WTC11 (cell line): Measurements from ENCODE around the gene AKAP1. TPM values are rescaled to one million over a fixed set of nuclear protein-coding genes. Genes with fewer than 3 reads are reported as not detected.

Experiments used
- ATAC-seq: fragments of 200-7000 bp; cut with Tn5 transposase; 2 replicates; pipeline ENCODE4 v1.10.0; 2021; ENCODE audit warnings: mild to moderate bottlenecking, moderate library complexity
- CTCF ChIA-PET: fragments of 300-600 bp; sonication (Branson Sonifier 250); formaldehyde crosslinking; loops from one replicate; lab custom pipeline; 2021; ENCODE audit warnings: antibody characterized with exemption; lab: Charles Lee
- POLR2A ChIA-PET: fragments of 350-600 bp; sonication (Branson Sonifier 250); formaldehyde crosslinking; loops from one replicate; lab custom pipeline; 2021; ENCODE audit warnings: antibody characterized with exemption; lab: Charles Lee
- DNase-seq: peaks from one replicate; pipeline ENCODE4 v3.0.0; 2021; ENCODE audit warnings: low spot score
- H3K27ac Mint-ChIP-seq: 2 replicates; pipeline ENCODE4 v1.8.0; 2021; ENCODE audit warnings: mixed read lengths
- H3K27me3 Mint-ChIP-seq: 2 replicates; pipeline ENCODE4 v1.8.0; 2021; ENCODE audit warnings: low read depth, mild to moderate bottlenecking, moderate library complexity, mixed read lengths
- H3K36me3 Mint-ChIP-seq: 2 replicates; pipeline ENCODE4 v1.8.0; 2021; ENCODE audit warnings: mixed read lengths
- H3K4me1 Mint-ChIP-seq: 2 replicates; pipeline ENCODE4 v1.8.0; 2022; ENCODE audit warnings: mixed read lengths
- H3K4me3 Mint-ChIP-seq: 2 replicates; pipeline ENCODE4 v1.8.0; 2021; ENCODE audit warnings: mild to moderate bottlenecking, moderate library complexity, mixed read lengths
- H3K9me3 Mint-ChIP-seq: 2 replicates; pipeline ENCODE4 v1.8.0; 2021; ENCODE audit warnings: mixed read lengths
- ARID4B ChIP-seq: sonication (generic); formaldehyde crosslinking; IDR thresholded peaks from 2 replicates; pipeline ENCODE4 v1.8.0; 2023; ENCODE audit warnings: missing genetic modification reagents, mild to moderate bottlenecking, borderline replicate concordance
- ATF2 ChIP-seq: sonication (generic); formaldehyde crosslinking; IDR thresholded peaks from 2 replicates; pipeline ENCODE4 v1.8.1; 2022; ENCODE audit warnings: low read depth, missing genetic modification reagents, borderline replicate concordance
- ATF6 ChIP-seq: sonication (generic); formaldehyde crosslinking; IDR thresholded peaks from 2 replicates; pipeline ENCODE4 v1.8.1; 2023; ENCODE audit warnings: mild to moderate bottlenecking, missing genetic modification reagents
- CBFB ChIP-seq: sonication (generic); formaldehyde crosslinking; IDR thresholded peaks from 2 replicates; pipeline ENCODE4 v1.8.1; 2022; ENCODE audit warnings: mild to moderate bottlenecking, low read depth, missing genetic modification reagents
- E2F5 ChIP-seq: sonication (generic); formaldehyde crosslinking; IDR thresholded peaks from 2 replicates; pipeline ENCODE4 v1.8.1; 2022; ENCODE audit warnings: mild to moderate bottlenecking, moderate library complexity, missing genetic modification reagents
- ESRRA ChIP-seq: sonication (generic); formaldehyde crosslinking; IDR thresholded peaks from 2 replicates; pipeline ENCODE4 v1.8.1; 2022; ENCODE audit warnings: mild to moderate bottlenecking, missing genetic modification reagents, borderline replicate concordance
- FOXP1 ChIP-seq: sonication (generic); formaldehyde crosslinking; IDR thresholded peaks from 2 replicates; pipeline ENCODE4 v1.8.0; 2022; ENCODE audit warnings: missing genetic modification reagents, mild to moderate bottlenecking, moderate library complexity, borderline replicate concordance
- NR2C2 ChIP-seq: sonication (generic); formaldehyde crosslinking; IDR thresholded peaks from 2 replicates; pipeline ENCODE4 v1.8.0; 2022; ENCODE audit warnings: mild to moderate bottlenecking, missing genetic modification reagents
- OVOL2 ChIP-seq: fragments of 250-450 bp; sonication (Bioruptor Pico); IDR thresholded peaks from 2 replicates; pipeline ENCODE4 v1.9.0; 2021; ENCODE audit warnings: mild to moderate bottlenecking, borderline replicate concordance
- TCF7 ChIP-seq: sonication (generic); formaldehyde crosslinking; IDR thresholded peaks from 2 replicates; pipeline ENCODE4 v1.8.0; 2022; ENCODE audit warnings: mild to moderate bottlenecking, low read depth, missing genetic modification reagents, moderate library complexity
- TP53 ChIP-seq: sonication (generic); formaldehyde crosslinking; IDR thresholded peaks from 2 replicates; pipeline ENCODE4 v1.8.1; 2023; ENCODE audit warnings: mild to moderate bottlenecking, missing genetic modification reagents
- USF1 ChIP-seq: sonication (generic); formaldehyde crosslinking; IDR thresholded peaks from 2 replicates; pipeline ENCODE4 v1.8.0; 2022; ENCODE audit warnings: mild to moderate bottlenecking, missing genetic modification reagents
- USF2 ChIP-seq: sonication (generic); formaldehyde crosslinking; IDR thresholded peaks from 2 replicates; pipeline ENCODE4 v1.8.1; 2023; ENCODE audit warnings: mild to moderate bottlenecking, missing genetic modification reagents, moderate library complexity
- ZMAT4 ChIP-seq: fragments of 250-450 bp; sonication (Bioruptor Pico); IDR thresholded peaks from 2 replicates; pipeline ENCODE4 v1.9.0; 2021; ENCODE audit warnings: mild to moderate bottlenecking
- ZNF219 ChIP-seq: sonication (generic); formaldehyde crosslinking; IDR thresholded peaks from 2 replicates; pipeline ENCODE4 v1.8.0; 2023; ENCODE audit warnings: missing genetic modification reagents, mild to moderate bottlenecking, borderline replicate concordance
- total RNA-seq: library from RNA; stranded (reverse); gene quantifications from 3 replicates; pipeline ENCODE4 v1.2.3, GENCODE V29; 2021
- TF ChIP-seq, protein P1 (sequence below): sonication (generic); formaldehyde crosslinking; IDR thresholded peaks from 2 replicates; pipeline ENCODE4 v1.8.0; 2022; ENCODE audit warnings: missing genetic modification reagents

AKAP1 gene
- total RNA-seq, 1 experiment from 2014 or later, result 74.5 TPM

DNA sequence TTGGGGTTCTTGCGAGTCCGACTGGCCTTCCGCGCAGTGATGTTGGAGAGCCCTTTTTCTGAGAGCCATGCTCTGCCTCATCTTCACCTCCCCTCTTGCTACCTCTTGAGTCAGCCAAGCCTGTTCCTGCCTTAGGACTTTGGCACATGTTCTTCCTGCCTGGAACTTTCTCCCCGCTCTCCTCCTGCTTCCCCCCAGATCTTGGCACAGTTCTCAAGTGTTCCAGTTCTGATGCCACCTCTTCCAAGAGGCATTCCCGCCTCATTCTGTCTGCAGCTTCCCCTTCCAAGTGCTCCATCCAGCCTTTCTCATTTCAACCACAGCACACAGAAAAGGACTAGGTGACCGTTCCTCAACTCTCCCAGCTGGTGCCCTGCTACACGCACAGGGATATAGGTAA, 7.7 kb downstream of the AKAP1 start:
- DNase-seq (no peak), ATAC-seq (no peak)
- Mint-ChIP-seq H3K27me3 (no peaks in the 10 kb centered on the region), H3K9me3 (no peaks in the 10 kb centered on the region), H3K27ac (peak overlapping the region; percentile 23), H3K4me3 (peak overlapping the region; percentile 2; the same call in 1 of the 2 replicates), H3K36me3 (no peaks in the 10 kb centered on the region), H3K4me1 (peaks cover 90% of the 10 kb centered on the region)
- TF ChIP-seq USF1 (CRISPR knock-in tag) (no peak), ARID4B (CRISPR knock-in tag) (no peak), USF2 (CRISPR knock-in tag) (no peak)
- ChIA-PET POLR2A (no interaction called here), CTCF (interaction anchor here (1.1 to 3.3 kb wide), 2 partner anchors 13 to 83 kb away, joined by 4 to 14 read pairs; no protein-coding TSS in a partner anchor)

DNA sequence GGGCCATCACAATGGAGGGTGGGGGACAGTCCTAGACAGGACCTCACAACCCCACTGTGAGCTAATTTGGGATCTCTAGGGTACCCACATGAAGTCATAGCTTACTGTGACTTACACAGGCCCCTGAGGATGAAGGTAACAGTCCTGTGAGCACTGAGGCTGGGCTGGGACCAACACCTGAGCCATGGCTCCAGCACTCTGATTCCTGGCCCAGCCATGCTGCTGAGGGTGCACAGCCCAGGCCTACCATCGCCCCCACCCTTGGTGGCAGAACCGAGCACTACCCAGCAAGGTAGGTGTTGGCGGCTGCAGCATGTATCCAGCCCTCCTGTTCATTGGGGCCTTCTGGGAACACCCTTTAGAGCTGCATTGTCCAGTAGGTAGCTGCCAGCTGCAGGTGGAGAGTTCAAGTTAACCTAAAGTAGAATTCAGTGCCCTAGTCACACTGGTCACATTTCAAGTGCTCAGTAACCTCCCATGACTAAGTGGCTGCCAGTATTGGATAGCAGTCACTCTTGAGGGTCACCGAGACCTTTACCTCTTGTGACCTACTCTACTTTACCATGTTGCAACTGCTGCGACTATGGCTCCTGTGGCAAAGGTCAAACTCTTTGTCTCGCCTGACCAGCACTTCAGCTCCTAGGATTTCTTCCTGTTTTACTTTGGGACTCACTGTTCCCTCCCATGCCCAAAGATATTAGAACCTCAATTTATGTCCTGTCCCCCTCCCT, 11.6 kb downstream of the AKAP1 start:
- ChIA-PET POLR2A (interaction anchor here (0.5 kb wide), 1 partner anchor 342 kb away, joined by 3 read pairs; no protein-coding TSS in a partner anchor), CTCF (interaction anchor here (0.8 to 4.7 kb wide), 6 partner anchors 8 to 97 kb away, joined by 3 to 29 read pairs (median 4); partner anchors contain the start of gene AKAP1)
- Mint-ChIP-seq H3K9me3 (no peaks in the 10 kb centered on the region), H3K36me3 (no peaks in the 10 kb centered on the region), H3K27me3 (no peaks in the 10 kb centered on the region), H3K27ac (no peak overlapping the region; the same call in 1 of the 2 replicates), H3K4me1 (peaks cover 86% of the 10 kb centered on the region), H3K4me3 (no peak overlapping the region)
- ATAC-seq, result no peak
- no peak for DNase-seq
- TF ChIP-seq NR2C2 (CRISPR knock-in tag) (no peak), ESRRA (CRISPR knock-in tag) (no peak), ATF2 (CRISPR knock-in tag) (no peak), FOXP1 (CRISPR knock-in tag) (no peak), CBFB (CRISPR knock-in tag) (no peak), E2F5 (CRISPR knock-in tag) (no peak), OVOL2 (CRISPR knock-in tag) (no peak), ZNF219 (no peak), ATF6 (CRISPR knock-in tag) (no peak), TCF7 (CRISPR knock-in tag) (no peak), TP53 (CRISPR knock-in tag) (no peak), ZMAT4 (CRISPR knock-in tag) (no peak)
- TF ChIP-seq, protein P1, sequence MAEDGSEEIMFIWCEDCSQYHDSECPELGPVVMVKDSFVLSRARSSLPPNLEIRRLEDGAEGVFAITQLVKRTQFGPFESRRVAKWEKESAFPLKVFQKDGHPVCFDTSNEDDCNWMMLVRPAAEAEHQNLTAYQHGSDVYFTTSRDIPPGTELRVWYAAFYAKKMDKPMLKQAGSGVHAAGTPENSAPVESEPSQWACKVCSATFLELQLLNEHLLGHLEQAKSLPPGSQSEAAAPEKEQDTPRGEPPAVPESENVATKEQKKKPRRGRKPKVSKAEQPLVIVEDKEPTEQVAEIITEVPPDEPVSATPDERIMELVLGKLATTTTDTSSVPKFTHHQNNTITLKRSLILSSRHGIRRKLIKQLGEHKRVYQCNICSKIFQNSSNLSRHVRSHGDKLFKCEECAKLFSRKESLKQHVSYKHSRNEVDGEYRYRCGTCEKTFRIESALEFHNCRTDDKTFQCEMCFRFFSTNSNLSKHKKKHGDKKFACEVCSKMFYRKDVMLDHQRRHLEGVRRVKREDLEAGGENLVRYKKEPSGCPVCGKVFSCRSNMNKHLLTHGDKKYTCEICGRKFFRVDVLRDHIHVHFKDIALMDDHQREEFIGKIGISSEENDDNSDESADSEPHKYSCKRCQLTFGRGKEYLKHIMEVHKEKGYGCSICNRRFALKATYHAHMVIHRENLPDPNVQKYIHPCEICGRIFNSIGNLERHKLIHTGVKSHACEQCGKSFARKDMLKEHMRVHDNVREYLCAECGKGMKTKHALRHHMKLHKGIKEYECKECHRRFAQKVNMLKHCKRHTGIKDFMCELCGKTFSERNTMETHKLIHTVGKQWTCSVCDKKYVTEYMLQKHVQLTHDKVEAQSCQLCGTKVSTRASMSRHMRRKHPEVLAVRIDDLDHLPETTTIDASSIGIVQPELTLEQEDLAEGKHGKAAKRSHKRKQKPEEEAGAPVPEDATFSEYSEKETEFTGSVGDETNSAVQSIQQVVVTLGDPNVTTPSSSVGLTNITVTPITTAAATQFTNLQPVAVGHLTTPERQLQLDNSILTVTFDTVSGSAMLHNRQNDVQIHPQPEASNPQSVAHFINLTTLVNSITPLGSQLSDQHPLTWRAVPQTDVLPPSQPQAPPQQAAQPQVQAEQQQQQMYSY (CRISPR knock-in tag), result no peak
